Activated T-helper 1 cell treated with anti-CD3 and anti-CD28 coated beads, Interleukin-12 subunit alpha, Interleukin-12 subunit beta, Interleukin-2, Interleukin-4 antibody, amounts not matched to agents 30 ng/mL and 10 ng/mL and 1 ng/mL, durations not matched to agents 14 hours and 24 hours and 36 hours (primary cell): ENCODE measurements around the gene JTB. TPM values are rescaled to one million over a fixed set of nuclear protein-coding genes. Genes with fewer than 3 reads are reported as not detected.
"Not testable (repeated sequence)": the region's sequence is repeated elsewhere in the genome, so short reads cannot be mapped to it uniquely, and the experiment has no call there.

Experiments
- DNase-seq: peaks from one replicate; pipeline ENCODE4 v3.0.0; 2021; ENCODE audit warnings: low spot score
- H3K27ac Mint-ChIP-seq: one replicate; pipeline ENCODE4 v1.8.0; 2021; ENCODE audit warnings: mild to moderate bottlenecking, mixed read lengths
- H3K27me3 Mint-ChIP-seq: one replicate; pipeline ENCODE4 v1.8.0; 2022; ENCODE audit warnings: mild to moderate bottlenecking, moderate library complexity, mixed read lengths; ENCODE audit not compliant: insufficient read depth
- H3K36me3 Mint-ChIP-seq: one replicate; pipeline ENCODE4 v1.8.0; 2021; ENCODE audit warnings: low read depth, mixed read lengths
- H3K4me1 Mint-ChIP-seq: one replicate; pipeline ENCODE4 v1.8.0; 2021; ENCODE audit warnings: low read depth, mixed read lengths
- H3K4me3 Mint-ChIP-seq: one replicate; pipeline ENCODE4 v1.8.0; 2021; ENCODE audit warnings: mild to moderate bottlenecking, moderate library complexity, mixed read lengths
- H3K9me3 Mint-ChIP-seq: one replicate; pipeline ENCODE4 v1.8.0; 2021; ENCODE audit warnings: mixed read lengths
- intact Hi-C: fragments of 100-400 bp; cut with micrococcal nuclease; formaldehyde crosslinking; loops from one replicate; pipeline ENCODE4 v1.15.1; 2024
- total RNA-seq: library from RNA; stranded (reverse); gene quantifications from 2 replicates; pipeline ENCODE4 v1.2.3, GENCODE V29; 2022

JTB gene
- 198 and 213 TPM in 2 replicates for total RNA-seq

DNA sequence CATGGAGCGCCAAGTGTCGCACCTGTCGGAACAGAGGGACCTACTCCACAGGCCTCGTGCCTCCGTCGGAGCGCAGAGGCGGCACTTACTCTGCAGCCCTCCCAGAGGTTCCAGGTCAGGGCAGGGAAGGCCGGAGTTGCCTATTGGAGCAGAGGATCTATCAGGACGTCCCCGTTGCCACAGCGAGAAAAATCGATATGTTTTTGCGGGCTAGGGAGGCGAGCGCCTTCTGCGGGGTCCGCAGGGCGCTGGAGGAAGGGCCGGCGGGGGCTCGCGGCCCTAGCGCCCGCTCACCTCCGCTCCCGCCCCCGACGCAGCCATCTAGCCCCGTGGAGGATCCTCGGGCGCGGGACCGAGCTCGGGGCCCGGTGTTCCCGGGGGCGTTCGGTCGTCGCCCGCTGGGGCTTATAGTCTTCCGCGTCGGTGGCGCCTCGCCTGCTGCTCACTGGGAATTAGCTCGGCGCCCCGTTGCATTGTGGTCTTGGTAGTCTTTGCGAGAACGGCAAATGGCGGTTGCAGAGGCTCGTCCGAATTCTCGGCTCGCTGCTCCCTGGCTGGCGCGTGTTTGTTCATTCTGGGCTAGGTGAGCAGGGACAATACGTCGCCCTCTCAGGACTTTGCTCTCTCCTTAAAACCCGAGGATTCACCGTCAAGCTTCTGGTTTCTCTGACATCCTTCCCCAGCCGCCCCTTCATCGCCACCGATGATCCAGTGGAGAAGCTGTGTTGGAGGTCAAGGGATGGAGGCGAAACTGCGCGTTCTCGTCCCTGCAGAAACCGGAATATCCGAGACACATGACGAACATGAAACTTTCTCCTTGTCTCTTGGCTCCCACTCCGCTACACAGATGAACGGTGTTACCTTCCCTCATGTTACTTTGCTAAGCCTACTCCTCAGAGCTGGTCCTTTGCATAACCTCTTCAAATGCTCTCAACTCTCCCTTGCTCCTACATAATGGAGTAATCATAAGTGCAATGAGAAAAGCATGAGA lies at the start of gene JTB:
Gene JTB (minus strand): TSS at position 425 of the 991 bp plus-strand sequence. CDS start 422 bp downstream, at position 3.
- Mint-ChIP-seq H3K9me3 (no peaks in the 10 kb centered on the region), H3K4me1 (peaks cover 33% of the 10 kb centered on the region), H3K36me3 (peaks cover 36% of the 10 kb centered on the region), H3K4me3 (peak within 1 kb of the TSS; percentile 94), H3K27ac (peak within 1 kb of the TSS; percentile 95), H3K27me3 (no peaks in the 10 kb centered on the region)
- intact Hi-C loops, result loop anchor here (1.0 to 5.0 kb wide), 10 partner anchors 9 to 306 kb away; partner anchors contain the start of genes CREB3L4, CRTC2, DENND4B and GATAD2B
- peak; percentile 80 for DNase-seq

DNA sequence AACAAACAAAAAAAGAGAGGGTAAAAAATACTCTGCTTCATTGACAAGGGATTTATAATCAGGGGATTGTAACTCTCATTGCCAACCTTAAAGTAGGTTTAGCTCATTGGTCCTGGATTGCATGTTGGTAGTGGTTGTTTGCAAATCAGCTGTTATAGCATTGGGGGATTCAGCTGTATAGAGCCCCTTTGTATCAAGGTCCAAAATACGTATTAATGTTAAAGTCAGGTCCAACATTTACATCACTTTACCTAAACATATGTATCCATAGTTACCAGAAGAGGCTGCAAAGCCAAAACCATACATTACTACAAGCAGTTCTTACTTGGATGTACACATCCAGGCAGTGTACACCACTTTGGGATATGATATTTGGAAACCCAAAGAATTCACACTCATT lies 42.5 kb upstream of the JTB start:
- H3K4me1 Mint-ChIP-seq, result no peaks in the 10 kb centered on the region
- H3K4me3 Mint-ChIP-seq, result no peak overlapping the region
- H3K27me3 Mint-ChIP-seq, result peaks cover 6% of the 10 kb centered on the region
- no peaks in the 10 kb centered on the region for H3K9me3 Mint-ChIP-seq
- no peak for DNase-seq
- intact Hi-C loops, result no loop called here
- H3K36me3 Mint-ChIP-seq, result no peaks in the 10 kb centered on the region
- H3K27ac Mint-ChIP-seq, result no peak overlapping the region

DNA sequence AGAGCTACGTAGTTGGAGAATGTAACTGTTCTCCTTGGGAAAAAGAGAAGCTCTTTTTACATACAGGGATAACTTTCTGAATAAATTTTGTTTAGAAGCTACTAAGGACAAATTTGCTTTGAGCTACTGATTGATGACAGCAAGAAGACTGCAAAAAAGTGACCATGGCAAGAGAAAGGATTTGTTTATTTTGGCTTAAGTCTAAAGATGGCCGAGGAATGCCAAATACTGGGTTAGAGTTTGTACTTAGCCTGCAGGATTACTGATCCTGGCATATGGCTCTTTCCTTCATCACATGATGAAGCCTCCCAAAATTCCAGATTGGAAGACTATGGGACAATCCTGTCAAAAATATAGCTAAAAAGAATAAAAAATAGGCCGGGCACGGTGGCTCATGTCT lies 41.8 kb upstream of the JTB start:
- no peak overlapping the region for H3K27ac Mint-ChIP-seq
- H3K36me3 Mint-ChIP-seq, result no peaks in the 10 kb centered on the region
- DNase-seq, result no peak
- H3K27me3 Mint-ChIP-seq, result peaks cover 6% of the 10 kb centered on the region
- no peaks in the 10 kb centered on the region for H3K4me1 Mint-ChIP-seq
- no peak overlapping the region for H3K4me3 Mint-ChIP-seq
- intact Hi-C loops, result no loop called here
- no peaks in the 10 kb centered on the region for H3K9me3 Mint-ChIP-seq

DNA sequence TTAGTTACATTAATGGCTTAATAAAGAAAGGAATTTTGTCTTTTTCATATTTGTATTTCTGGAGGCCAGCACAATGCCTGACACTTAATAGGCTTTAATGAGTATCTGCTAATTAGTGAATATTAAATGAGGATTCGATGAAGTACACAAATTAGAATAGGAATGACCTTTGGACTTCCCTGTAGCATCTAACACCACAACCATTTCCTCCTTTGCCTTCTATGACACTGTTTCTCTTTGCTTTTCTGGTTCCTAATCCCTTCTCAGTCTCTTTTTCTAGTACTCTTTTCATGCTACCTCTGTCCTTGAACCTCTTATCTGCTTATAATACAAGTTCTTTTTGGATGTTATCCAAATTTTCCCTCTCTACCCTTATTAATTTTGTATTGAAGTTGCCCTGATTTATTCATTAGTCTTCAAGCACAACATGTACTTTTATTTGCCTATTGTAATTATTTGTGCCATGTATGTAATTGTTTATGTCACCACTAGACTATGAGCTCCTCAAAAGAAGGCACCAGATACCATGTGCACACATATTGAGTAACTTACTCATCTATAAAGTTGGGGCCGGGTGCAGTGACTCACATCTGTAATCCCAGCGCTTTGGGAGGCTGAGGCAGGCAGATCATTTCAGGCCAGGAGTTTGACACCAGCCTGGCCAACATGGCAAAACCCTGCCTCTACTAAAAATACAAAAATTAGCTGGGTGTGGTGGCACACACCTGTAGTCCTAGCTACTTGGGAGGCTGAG lies 36.9 kb upstream of the JTB start:
- intact Hi-C loops, result no loop called here
- H3K36me3 Mint-ChIP-seq, result no peaks in the 10 kb centered on the region
- no peak overlapping the region for H3K4me3 Mint-ChIP-seq
- no peak for DNase-seq
- no peak overlapping the region for H3K27ac Mint-ChIP-seq
- H3K9me3 Mint-ChIP-seq, result no peaks in the 10 kb centered on the region
- peaks cover 8% of the 10 kb centered on the region for H3K27me3 Mint-ChIP-seq
- no peaks in the 10 kb centered on the region for H3K4me1 Mint-ChIP-seq

DNA sequence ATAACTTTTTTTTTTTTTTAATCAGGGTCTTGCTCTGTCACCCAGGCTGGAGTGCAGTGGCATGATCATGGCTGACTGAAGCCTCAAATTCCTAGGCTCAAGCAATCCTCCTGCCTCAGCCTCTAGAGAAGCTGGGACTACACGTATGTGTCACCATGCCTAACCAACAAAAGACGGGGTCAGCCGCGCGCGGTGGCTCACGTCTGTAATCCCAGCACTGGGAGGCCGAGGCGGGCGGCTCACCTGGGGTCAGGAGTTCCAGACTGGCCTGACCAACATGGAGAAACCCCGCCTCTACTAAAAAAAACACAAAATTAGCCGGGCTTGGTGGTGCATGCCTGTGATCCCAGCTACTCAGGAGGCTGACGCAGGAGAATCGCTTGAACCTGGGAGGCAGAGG lies 35.1 kb upstream of the JTB start:
- DNase-seq, intact Hi-C loops, H3K4me1 Mint-ChIP-seq, H3K9me3 Mint-ChIP-seq, H3K27ac Mint-ChIP-seq, H3K36me3 Mint-ChIP-seq, H3K4me3 Mint-ChIP-seq, H3K27me3 Mint-ChIP-seq: not testable (repeated sequence)

DNA sequence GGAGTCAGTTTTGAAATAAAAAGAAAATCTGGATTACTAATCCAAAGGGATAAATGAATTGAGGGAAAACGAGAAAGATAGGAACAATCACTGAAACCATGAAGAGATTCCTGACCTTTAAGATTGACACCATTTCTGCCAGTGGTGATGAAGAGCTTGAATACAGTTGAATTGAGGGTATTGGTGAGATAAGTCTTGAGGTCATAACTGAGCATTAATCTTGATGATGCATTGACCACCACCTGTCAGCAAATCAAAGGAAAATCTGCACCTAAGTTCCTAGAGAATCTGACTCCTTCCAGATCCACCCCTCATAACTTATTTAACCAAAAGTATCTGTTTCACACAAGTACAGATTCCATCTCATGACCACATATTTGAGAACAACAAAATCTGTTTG lies 34.7 kb upstream of the JTB start:
- no peak overlapping the region for H3K4me3 Mint-ChIP-seq
- DNase-seq, result no peak
- H3K36me3 Mint-ChIP-seq, result no peaks in the 10 kb centered on the region
- H3K9me3 Mint-ChIP-seq, result no peaks in the 10 kb centered on the region
- no peaks in the 10 kb centered on the region for H3K4me1 Mint-ChIP-seq
- H3K27ac Mint-ChIP-seq, result no peak overlapping the region
- peaks cover 4% of the 10 kb centered on the region for H3K27me3 Mint-ChIP-seq
- intact Hi-C loops, result no loop called here

DNA sequence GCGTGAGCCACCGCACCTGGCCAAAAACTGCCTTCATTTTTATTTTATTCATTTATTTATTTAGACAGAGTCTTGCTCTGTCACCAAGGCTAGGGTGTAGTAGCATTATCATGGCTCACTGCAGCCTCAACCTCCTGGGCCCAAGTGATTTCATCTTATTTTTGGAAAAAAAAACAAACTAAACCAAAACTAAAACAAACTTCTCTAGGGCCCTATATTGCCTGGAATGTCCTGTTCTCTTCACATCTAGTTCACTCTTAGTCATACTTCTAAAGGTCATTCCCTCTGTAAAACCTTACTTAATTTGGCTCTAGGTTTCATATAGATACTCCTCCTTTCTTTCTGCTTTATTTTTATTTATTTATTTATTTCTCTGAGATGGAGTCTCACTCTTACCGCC lies 28.7 kb upstream of the JTB start:
- H3K4me3 Mint-ChIP-seq, result no peak overlapping the region

DNA sequence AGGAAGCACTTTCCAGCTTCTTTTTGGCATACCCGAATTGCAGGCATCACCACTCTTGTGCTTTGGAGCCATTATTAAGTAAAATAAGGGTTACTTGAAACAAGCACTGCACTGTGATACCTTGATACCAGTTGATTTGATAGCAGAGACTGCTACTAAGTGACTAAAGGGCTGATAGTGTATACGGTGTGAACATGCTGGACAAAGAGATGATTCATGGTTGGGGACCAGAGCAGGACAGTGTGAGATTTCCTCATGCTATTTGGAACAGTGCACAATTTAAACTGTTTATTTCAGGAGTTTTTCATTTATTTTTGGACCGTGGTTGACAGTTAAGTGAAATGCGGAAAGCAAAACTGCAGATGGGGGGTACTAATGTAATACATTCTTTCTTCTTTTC lies 22.9 kb upstream of the JTB start:
- Mint-ChIP-seq H3K4me1 (no peaks in the 10 kb centered on the region), H3K27me3 (no peaks in the 10 kb centered on the region), H3K36me3 (peaks cover 4% of the 10 kb centered on the region), H3K27ac (no peak overlapping the region), H3K9me3 (no peaks in the 10 kb centered on the region), H3K4me3 (no peak overlapping the region)
- intact Hi-C loops, result no loop called here
- no peak for DNase-seq

More for the DNA sequence above, 28.7 kb upstream of the JTB start:
- intact Hi-C loops, result no loop called here
- Mint-ChIP-seq H3K36me3 (no peaks in the 10 kb centered on the region), H3K4me1 (no peaks in the 10 kb centered on the region), H3K27me3 (peaks cover 2% of the 10 kb centered on the region), H3K9me3 (no peaks in the 10 kb centered on the region), H3K27ac (no peak overlapping the region)
- no peak for DNase-seq

DNA sequence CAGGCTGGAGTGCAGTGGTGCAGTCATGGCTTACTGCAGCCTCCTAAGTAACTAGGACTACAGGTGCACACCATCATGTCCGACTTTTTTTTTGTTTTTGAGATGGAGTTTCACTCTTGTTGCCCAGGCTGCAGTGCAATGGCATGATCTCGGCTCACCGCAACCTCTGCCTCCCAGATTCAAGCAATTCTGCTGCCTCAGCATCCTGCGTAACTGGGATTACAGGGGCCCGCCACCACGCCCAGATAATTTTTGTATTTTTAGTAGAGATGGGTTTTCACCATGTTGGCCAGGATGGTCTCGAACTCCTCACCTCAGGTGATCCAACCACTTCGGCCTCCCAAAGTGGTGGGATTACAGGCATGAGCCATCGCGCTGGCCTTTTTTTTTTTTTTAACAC lies 19.4 kb upstream of the JTB start:
- intact Hi-C loops, H3K9me3 Mint-ChIP-seq, H3K27me3 Mint-ChIP-seq, H3K4me3 Mint-ChIP-seq, DNase-seq, H3K27ac Mint-ChIP-seq: not testable (repeated sequence)
- Mint-ChIP-seq H3K36me3 (peaks cover 26% of the 10 kb centered on the region), H3K4me1 (peaks cover 15% of the 10 kb centered on the region)

DNA sequence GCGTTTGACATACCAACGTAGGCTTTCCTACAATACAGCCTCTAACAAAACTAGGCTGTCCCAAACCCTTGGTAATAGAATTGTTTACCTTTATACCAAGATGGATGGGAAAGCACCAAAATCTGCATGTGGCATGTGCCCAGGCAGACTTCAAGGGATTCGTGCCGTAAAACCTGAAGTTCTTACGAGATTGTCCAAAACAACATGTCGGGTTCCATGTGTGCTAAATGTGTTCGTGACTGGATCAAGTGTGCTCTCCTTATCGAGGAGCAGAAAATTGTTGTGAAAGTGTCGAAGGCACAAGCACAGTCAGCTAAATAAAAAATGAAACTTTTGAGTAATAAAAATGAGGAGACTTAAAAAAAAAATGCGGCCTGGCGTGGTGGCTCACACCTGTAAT lies 18.2 kb upstream of the JTB start:
- Mint-ChIP-seq H3K4me1 (peaks cover 24% of the 10 kb centered on the region), H3K9me3 (no peaks in the 10 kb centered on the region), H3K27me3 (no peaks in the 10 kb centered on the region), H3K36me3 (peaks cover 39% of the 10 kb centered on the region), H3K4me3 (peak overlapping the region; percentile 8), H3K27ac (peak overlapping the region; percentile 21)
- DNase-seq, result no peak
- intact Hi-C loops, result no loop called here

DNA sequence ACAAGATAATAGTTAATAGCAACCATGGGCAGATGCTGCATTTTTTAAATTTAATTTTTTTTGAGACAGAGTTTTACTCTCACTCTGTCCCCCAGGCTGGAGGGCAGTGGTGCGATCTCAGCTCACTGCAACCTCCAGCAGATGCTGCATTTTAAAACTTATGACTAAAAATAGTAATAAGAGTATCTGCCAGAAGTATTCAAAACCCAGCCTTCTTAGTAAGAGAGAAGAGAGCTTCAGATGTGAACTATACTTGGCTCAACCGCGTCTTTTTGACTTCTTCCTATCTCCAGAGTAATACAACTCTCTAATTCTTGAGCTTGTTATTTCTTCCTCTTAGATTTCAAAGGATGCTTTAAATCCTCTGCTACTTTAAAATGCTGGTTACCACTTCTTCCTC lies 17.7 kb upstream of the JTB start:
- Mint-ChIP-seq H3K9me3 (no peaks in the 10 kb centered on the region), H3K4me3 (peak overlapping the region; percentile 8), H3K36me3 (peaks cover 42% of the 10 kb centered on the region), H3K4me1 (peaks cover 28% of the 10 kb centered on the region), H3K27me3 (no peaks in the 10 kb centered on the region), H3K27ac (peak overlapping the region; percentile 21)
- intact Hi-C loops, result no loop called here
- DNase-seq, result no peak

DNA sequence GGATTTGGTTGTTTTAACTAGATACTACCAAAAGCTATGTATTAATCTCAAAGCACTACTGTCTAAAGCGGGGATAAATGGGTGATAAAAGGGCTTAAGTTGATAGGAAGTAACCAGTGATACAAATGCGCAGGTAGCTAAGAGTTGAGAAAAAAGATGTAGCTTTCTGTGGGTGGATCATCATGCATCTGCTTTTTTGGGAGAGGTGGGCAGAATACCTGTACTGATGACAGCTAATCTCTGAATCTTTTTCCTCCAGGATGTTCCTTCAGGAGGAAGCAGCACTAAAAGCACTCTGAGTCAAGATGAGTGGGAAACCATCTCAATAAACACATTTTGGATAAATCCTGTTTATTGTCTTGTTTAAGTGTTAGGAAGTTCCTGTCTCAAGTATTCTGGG lies 14.3 kb upstream of the JTB start:
- H3K4me3 Mint-ChIP-seq, result peak overlapping the region; percentile 94
- H3K36me3 Mint-ChIP-seq, result peaks cover 42% of the 10 kb centered on the region
- H3K27ac Mint-ChIP-seq, result peak overlapping the region; percentile 94
- H3K9me3 Mint-ChIP-seq, result no peaks in the 10 kb centered on the region
- no peak for DNase-seq
- H3K4me1 Mint-ChIP-seq, result peaks cover 40% of the 10 kb centered on the region
- peaks cover 1% of the 10 kb centered on the region for H3K27me3 Mint-ChIP-seq
- intact Hi-C loops, result loop anchor here (2.0 kb wide), 2 partner anchors 167 to 281 kb away; partner anchors contain the start of gene HAX1

DNA sequence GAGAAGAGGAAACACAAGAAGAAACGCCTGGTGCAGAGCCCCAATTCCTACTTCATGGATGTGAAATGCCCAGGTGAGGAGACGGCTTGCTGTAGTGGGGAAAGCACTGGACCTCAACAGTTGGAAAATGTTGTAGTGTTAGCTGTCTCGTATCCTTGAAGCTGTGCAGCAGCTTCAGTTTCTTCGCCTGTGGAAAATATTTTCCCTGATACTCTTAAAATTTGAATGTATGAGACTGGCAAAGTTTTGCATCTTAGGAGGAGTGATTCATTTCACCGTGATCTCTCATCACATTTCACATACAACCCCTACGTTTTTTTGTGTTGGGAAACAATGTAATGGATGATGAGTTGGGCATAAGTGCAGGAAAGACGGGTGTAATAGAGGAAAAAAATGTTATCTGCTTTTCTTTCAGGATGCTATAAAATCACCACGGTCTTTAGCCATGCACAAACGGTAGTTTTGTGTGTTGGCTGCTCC lies 13.7 kb upstream of the JTB start:
- Mint-ChIP-seq H3K27ac (peak overlapping the region; percentile 94), H3K27me3 (peaks cover 1% of the 10 kb centered on the region), H3K4me3 (peak overlapping the region; percentile 94), H3K36me3 (peaks cover 42% of the 10 kb centered on the region), H3K9me3 (no peaks in the 10 kb centered on the region), H3K4me1 (peaks cover 46% of the 10 kb centered on the region)
- no peak for DNase-seq
- intact Hi-C loops, result loop anchor here (2.0 kb wide), 2 partner anchors 168 to 282 kb away; partner anchors contain the start of gene HAX1
